RWPE2 (cell line): ENCODE measurements around the gene NOL4.

Source experiments
- ATAC-seq: fragments of 200-7000 bp; cut with Tn5 transposase; 3 replicates; pipeline ENCODE4 v1.9.1; 2021; ENCODE audit warnings: low read depth
- DNase-seq: peaks from one replicate; pipeline ENCODE4 v3.0.0-alpha.2; 2020; ENCODE audit warnings: low spot score
- H3K27ac ChIP-seq: fragments of 450-650 bp; 2 replicates; pipeline ENCODE4 v1.5.1; 2017; ENCODE audit warnings: mild to moderate bottlenecking; ENCODE audit not compliant: poor library complexity, severe bottlenecking
- H3K27me3 ChIP-seq: fragments of 250-450 bp; sonication (Bioruptor Pico); 2 replicates; pipeline ENCODE4 v1.5.1; 2021; ENCODE audit warnings: mild to moderate bottlenecking, moderate library complexity; ENCODE audit not compliant: insufficient read depth, poor library complexity, severe bottlenecking
- H3K36me3 ChIP-seq: fragments of 250-450 bp; sonication (Bioruptor Pico); 2 replicates; pipeline ENCODE4 v1.5.1; 2020; ENCODE audit warnings: low read depth, mild to moderate bottlenecking, moderate library complexity
- H3K4me1 ChIP-seq: fragments of 250-450 bp; sonication (Bioruptor Pico); 2 replicates; pipeline ENCODE4 v1.5.1; 2021; ENCODE audit warnings: mild to moderate bottlenecking, moderate library complexity; ENCODE audit not compliant: insufficient read depth, poor library complexity, severe bottlenecking
- H3K4me3 ChIP-seq: fragments of 250-450 bp; sonication (Bioruptor Pico); 2 replicates; pipeline ENCODE4 v1.5.1; 2021; ENCODE audit warnings: mild to moderate bottlenecking, moderate library complexity; ENCODE audit not compliant: severe bottlenecking
- H3K9me3 ChIP-seq: fragments of 250-450 bp; sonication (Bioruptor Pico); 2 replicates; pipeline ENCODE4 v1.5.1; 2021; ENCODE audit warnings: mild to moderate bottlenecking, moderate library complexity; ENCODE audit not compliant: severe bottlenecking
- TF ChIP-seq, protein P1 (sequence below): fragments of 450-650 bp; IDR thresholded peaks from one replicate; pipeline ENCODE4 v1.5.1; 2017; ENCODE audit warnings: mild to moderate bottlenecking, moderate library complexity; ENCODE audit not compliant: poor library complexity, severe bottlenecking

NOL4 gene

GRCh38 chr18:34220081-34220815 lies 4.5 kb downstream of the NOL4 start:
- peaks cover 73% of the 10 kb centered on the region for H3K27me3 ChIP-seq
- no peaks in the 10 kb centered on the region for H3K4me1 ChIP-seq
- no peak overlapping the region for H3K4me3 ChIP-seq
- no peaks in the 10 kb centered on the region for H3K36me3 ChIP-seq
- H3K27ac ChIP-seq = no peak overlapping the region
- ATAC-seq (no peak), DNase-seq (no peak)
- H3K9me3 ChIP-seq = no peaks in the 10 kb centered on the region
- TF ChIP-seq, protein P1, sequence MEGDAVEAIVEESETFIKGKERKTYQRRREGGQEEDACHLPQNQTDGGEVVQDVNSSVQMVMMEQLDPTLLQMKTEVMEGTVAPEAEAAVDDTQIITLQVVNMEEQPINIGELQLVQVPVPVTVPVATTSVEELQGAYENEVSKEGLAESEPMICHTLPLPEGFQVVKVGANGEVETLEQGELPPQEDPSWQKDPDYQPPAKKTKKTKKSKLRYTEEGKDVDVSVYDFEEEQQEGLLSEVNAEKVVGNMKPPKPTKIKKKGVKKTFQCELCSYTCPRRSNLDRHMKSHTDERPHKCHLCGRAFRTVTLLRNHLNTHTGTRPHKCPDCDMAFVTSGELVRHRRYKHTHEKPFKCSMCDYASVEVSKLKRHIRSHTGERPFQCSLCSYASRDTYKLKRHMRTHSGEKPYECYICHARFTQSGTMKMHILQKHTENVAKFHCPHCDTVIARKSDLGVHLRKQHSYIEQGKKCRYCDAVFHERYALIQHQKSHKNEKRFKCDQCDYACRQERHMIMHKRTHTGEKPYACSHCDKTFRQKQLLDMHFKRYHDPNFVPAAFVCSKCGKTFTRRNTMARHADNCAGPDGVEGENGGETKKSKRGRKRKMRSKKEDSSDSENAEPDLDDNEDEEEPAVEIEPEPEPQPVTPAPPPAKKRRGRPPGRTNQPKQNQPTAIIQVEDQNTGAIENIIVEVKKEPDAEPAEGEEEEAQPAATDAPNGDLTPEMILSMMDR = no peak

- TF ChIP-seq, protein P1 = no peak
- Histone ChIP-seq H3K4me3 (no peak overlapping the region), H3K4me1 (no peaks in the 10 kb centered on the region), H3K36me3 (no peaks in the 10 kb centered on the region), H3K27me3 (peaks cover 69% of the 10 kb centered on the region), H3K27ac (no peak overlapping the region), H3K9me3 (no peaks in the 10 kb centered on the region)
- no peak for ATAC-seq
- DNase-seq = no peak
Observed at GRCh38 chr18:34219651-34220050, 5.1 kb downstream of the NOL4 start.

GRCh38 chr18:34212511-34212910 lies 12.2 kb downstream of the NOL4 start:
- H3K9me3 ChIP-seq = no peaks in the 10 kb centered on the region
- H3K4me3 ChIP-seq = no peak overlapping the region
- no peak for DNase-seq
- no peak overlapping the region for H3K27ac ChIP-seq
- no peak for ATAC-seq
- no peaks in the 10 kb centered on the region for H3K4me1 ChIP-seq
- TF ChIP-seq, protein P1 = no peak
- H3K27me3 ChIP-seq = peaks cover 6% of the 10 kb centered on the region
- no peaks in the 10 kb centered on the region for H3K36me3 ChIP-seq

GRCh38 chr18:34207344-34207851 lies 17.3 kb downstream of the NOL4 start:
- Histone ChIP-seq H3K36me3 (no peaks in the 10 kb centered on the region), H3K27ac (no peak overlapping the region), H3K9me3 (no peaks in the 10 kb centered on the region), H3K27me3 (peaks cover 6% of the 10 kb centered on the region), H3K4me3 (no peak overlapping the region), H3K4me1 (no peaks in the 10 kb centered on the region)
- TF ChIP-seq, protein P1 = no peak
- ATAC-seq = no peak
- no peak for DNase-seq

- Histone ChIP-seq H3K4me1 (no peaks in the 10 kb centered on the region), H3K4me3 (no peak overlapping the region), H3K36me3 (no peaks in the 10 kb centered on the region), H3K27me3 (peaks cover 10% of the 10 kb centered on the region), H3K9me3 (no peaks in the 10 kb centered on the region), H3K27ac (no peak overlapping the region)
- no peak for DNase-seq
- ATAC-seq = no peak
- TF ChIP-seq, protein P1 = no peak
Observed at GRCh38 chr18:34203866-34204265, 20.8 kb downstream of the NOL4 start.
